MM.1S (cell line): ENCODE results near the gene ZNF385D.

Experiments used
- EZH2 ChIP-seq: fragments of 300-600 bp; sonication (generic); optimal IDR thresholded peaks from 2 replicates; pipeline ENCODE3; 2017; ENCODE audit warnings: low read depth, mild to moderate bottlenecking, antibody characterized with exemption, low read length, mixed read lengths
- TF ChIP-seq, protein P1 (sequence below): fragments of 300-600 bp; sonication (generic); IDR thresholded peaks from 2 replicates; pipeline ENCODE4 v1.5.1; 2016; ENCODE audit warnings: antibody characterized with exemption, low read length, mixed read lengths

DNA sequence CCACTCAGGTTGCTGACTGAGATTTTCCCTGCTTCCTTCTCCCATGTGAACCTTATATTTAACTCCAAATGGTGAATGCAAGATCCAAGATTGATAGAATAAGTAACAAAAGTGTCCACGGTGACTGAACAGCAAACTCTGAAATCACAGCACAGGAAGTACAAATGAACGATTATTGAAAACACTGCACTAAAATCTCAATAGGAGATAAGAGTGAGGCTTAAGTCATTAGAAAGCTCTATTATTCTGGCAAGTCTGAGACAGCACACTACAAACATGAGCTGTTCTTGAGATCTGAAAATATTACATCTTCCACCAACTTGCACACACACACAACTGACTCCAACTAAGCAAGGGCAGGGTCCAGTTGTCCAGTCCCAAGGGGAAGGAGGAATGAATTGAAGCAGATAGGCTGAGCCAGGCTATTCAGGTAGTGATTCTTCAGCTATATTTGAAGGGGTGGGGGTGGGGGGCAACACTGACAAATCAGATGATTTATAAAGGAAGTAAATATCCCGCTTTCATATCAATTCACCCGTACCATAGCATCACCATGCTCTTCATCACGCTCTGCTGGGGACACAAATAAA is 2.9 kb downstream of the ZNF385D start:
- TF ChIP-seq EZH2: no peak
- TF ChIP-seq, protein P1, sequence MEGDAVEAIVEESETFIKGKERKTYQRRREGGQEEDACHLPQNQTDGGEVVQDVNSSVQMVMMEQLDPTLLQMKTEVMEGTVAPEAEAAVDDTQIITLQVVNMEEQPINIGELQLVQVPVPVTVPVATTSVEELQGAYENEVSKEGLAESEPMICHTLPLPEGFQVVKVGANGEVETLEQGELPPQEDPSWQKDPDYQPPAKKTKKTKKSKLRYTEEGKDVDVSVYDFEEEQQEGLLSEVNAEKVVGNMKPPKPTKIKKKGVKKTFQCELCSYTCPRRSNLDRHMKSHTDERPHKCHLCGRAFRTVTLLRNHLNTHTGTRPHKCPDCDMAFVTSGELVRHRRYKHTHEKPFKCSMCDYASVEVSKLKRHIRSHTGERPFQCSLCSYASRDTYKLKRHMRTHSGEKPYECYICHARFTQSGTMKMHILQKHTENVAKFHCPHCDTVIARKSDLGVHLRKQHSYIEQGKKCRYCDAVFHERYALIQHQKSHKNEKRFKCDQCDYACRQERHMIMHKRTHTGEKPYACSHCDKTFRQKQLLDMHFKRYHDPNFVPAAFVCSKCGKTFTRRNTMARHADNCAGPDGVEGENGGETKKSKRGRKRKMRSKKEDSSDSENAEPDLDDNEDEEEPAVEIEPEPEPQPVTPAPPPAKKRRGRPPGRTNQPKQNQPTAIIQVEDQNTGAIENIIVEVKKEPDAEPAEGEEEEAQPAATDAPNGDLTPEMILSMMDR: no peak
